H9 (cell line): Measurements from ENCODE around the gene MRPS34. TPM values are rescaled to one million over a fixed set of nuclear protein-coding genes. Genes with fewer than 3 reads are reported as not detected.
A peak's percentile ranks its signal among the peaks of the same experiment; 100 is the strongest.

Experiments used
- DNase-seq: peaks from one replicate; pipeline ENCODE4 v3.0.0-alpha.2; 2017
- H2AFZ ChIP-seq: one replicate; pipeline ENCODE4 v1.6.1; 2013; ENCODE audit warnings: mild to moderate bottlenecking, low read length, control low read depth, moderate library complexity
- H2AK5ac ChIP-seq: 2 replicates; pipeline ENCODE4 v1.6.1; 2013; ENCODE audit warnings: low read length, control low read depth, mixed read lengths; ENCODE audit not compliant: insufficient read length
- H2BK120ac ChIP-seq: one replicate; pipeline ENCODE4 v1.6.1; 2013; ENCODE audit warnings: low read depth, mild to moderate bottlenecking, low read length, control low read depth, inconsistent platforms; ENCODE audit not compliant: poor library complexity, severe bottlenecking
- H2BK12ac ChIP-seq: 2 replicates; pipeline ENCODE4 v1.6.1; 2013; ENCODE audit warnings: low read length, control low read depth, mixed read lengths, low read depth; ENCODE audit not compliant: insufficient read length
- H2BK15ac ChIP-seq: 2 replicates; pipeline ENCODE4 v1.6.1; 2013; ENCODE audit warnings: low read depth, low read length, control low read depth
- H2BK20ac ChIP-seq: one replicate; pipeline ENCODE4 v1.6.1; 2013; ENCODE audit warnings: low read depth, mild to moderate bottlenecking, low read length, control low read depth, inconsistent platforms; ENCODE audit not compliant: poor library complexity, severe bottlenecking
- H2BK5ac ChIP-seq: 2 replicates; pipeline ENCODE4 v1.6.1; 2013; ENCODE audit warnings: low read length, control low read depth, mixed read lengths; ENCODE audit not compliant: insufficient read length
- H3K14ac ChIP-seq: 2 replicates; pipeline ENCODE4 v1.6.1; 2013; ENCODE audit warnings: low read length, control low read depth; ENCODE audit not compliant: insufficient read depth
- H3K18ac ChIP-seq: 2 replicates; pipeline ENCODE4 v1.6.1; 2013; ENCODE audit warnings: low read depth, mild to moderate bottlenecking, mixed read lengths, low read length, control low read depth; ENCODE audit not compliant: insufficient read length
- H3K23ac ChIP-seq: 2 replicates; pipeline ENCODE4 v1.6.1; 2013; ENCODE audit warnings: low read length, control low read depth, mixed read lengths, low read depth; ENCODE audit not compliant: insufficient read length
- H3K23me2 ChIP-seq: 2 replicates; pipeline ENCODE4 v1.6.1; 2013; ENCODE audit warnings: low read depth, mild to moderate bottlenecking, mixed read lengths, low read length, control low read depth; ENCODE audit not compliant: insufficient read length, poor library complexity, severe bottlenecking
- H3K27ac ChIP-seq: 2 replicates; pipeline ENCODE4 v1.5.1; 2013; ENCODE audit warnings: low read length, control low read depth, mixed read lengths, low read depth; ENCODE audit not compliant: insufficient read length
- H3K27me3 ChIP-seq: 2 replicates; pipeline ENCODE4 v1.6.1; 2013; ENCODE audit warnings: low read length, control low read depth, inconsistent platforms; ENCODE audit not compliant: insufficient read depth
- H3K4ac ChIP-seq: 2 replicates; pipeline ENCODE4 v1.6.1; 2013; ENCODE audit warnings: low read depth, mild to moderate bottlenecking, control low read depth, inconsistent platforms, low read length, moderate library complexity
- H3K4me1 ChIP-seq: 2 replicates; pipeline ENCODE4 v1.6.1; 2013; ENCODE audit warnings: low read length, control low read depth, inconsistent platforms; ENCODE audit not compliant: insufficient read depth
- H3K4me2 ChIP-seq: 2 replicates; pipeline ENCODE4 v1.6.1; 2013; ENCODE audit warnings: low read length, control low read depth, mixed read lengths; ENCODE audit not compliant: insufficient read length, insufficient read depth
- H3K56ac ChIP-seq: 2 replicates; pipeline ENCODE4 v1.6.1; 2013; ENCODE audit warnings: low read depth, mild to moderate bottlenecking, mixed read lengths, low read length, control low read depth; ENCODE audit not compliant: insufficient read length
- H3K79me1 ChIP-seq: 2 replicates; pipeline ENCODE4 v1.6.1; 2013; ENCODE audit warnings: low read depth, mild to moderate bottlenecking, moderate library complexity, low read length, control low read depth, inconsistent platforms; ENCODE audit not compliant: insufficient read depth, poor library complexity, severe bottlenecking
- H3K79me2 ChIP-seq: 2 replicates; pipeline ENCODE4 v1.6.1; 2013; ENCODE audit warnings: low read length, control low read depth, inconsistent platforms; ENCODE audit not compliant: insufficient read depth
- H3K9ac ChIP-seq: 2 replicates; pipeline ENCODE4 v1.6.1; 2013; ENCODE audit warnings: low read length, control low read depth, mixed read lengths; ENCODE audit not compliant: insufficient read length; ENCODE audit errors: extremely low read depth
- H3K9me3 ChIP-seq: one replicate; pipeline ENCODE4 v1.6.1; 2013; ENCODE audit warnings: low read depth, low read length, inconsistent platforms; ENCODE audit not compliant: control insufficient read depth
- H3T11ph ChIP-seq: one replicate; pipeline ENCODE4 v1.6.1; 2013; ENCODE audit warnings: mild to moderate bottlenecking, low read length, control low read depth, inconsistent platforms
- H4K20me1 ChIP-seq: one replicate; pipeline ENCODE4 v1.6.1; 2013; ENCODE audit not compliant: control insufficient read depth, insufficient read length, insufficient read depth
- H4K5ac ChIP-seq: 2 replicates; pipeline ENCODE4 v1.6.1; 2013; ENCODE audit warnings: low read depth, mild to moderate bottlenecking, mixed read lengths, low read length, control low read depth; ENCODE audit not compliant: insufficient read length
- H4K8ac ChIP-seq: replicated peaks from 2 replicates; pipeline ENCODE4 v1.6.1; 2013; ENCODE audit warnings: low read length, control low read depth, mixed read lengths, low read depth; ENCODE audit not compliant: insufficient read length
- H4K91ac ChIP-seq: 2 replicates; pipeline ENCODE4 v1.6.1; 2013; ENCODE audit warnings: low read depth, mild to moderate bottlenecking, moderate library complexity, mixed read lengths, low read length, control low read depth; ENCODE audit not compliant: insufficient read length
- H3K27ac Mint-ChIP-seq, 3 experiments: 2 replicates in 2 of 3; 3 replicates in 1 of 3; pipeline ENCODE4 v1.8.0; 2020 to 2021; ENCODE audit warnings: mixed read lengths in 3 of 3, mild to moderate bottlenecking in 1 of 3, moderate library complexity in 1 of 3
- H3K27me3 Mint-ChIP-seq: 2 replicates; pipeline ENCODE4 v1.8.0; 2021; ENCODE audit warnings: low read depth, mild to moderate bottlenecking, moderate library complexity, mixed read lengths
- H3K36me3 Mint-ChIP-seq, 3 experiments: 2 replicates in 2 of 3; 3 replicates in 1 of 3; pipeline ENCODE4 v1.8.0; 2020 to 2021; ENCODE audit warnings: low read depth in 3 of 3, mixed read lengths in 3 of 3; ENCODE audit not compliant: insufficient read depth in 1 of 3
- H3K4me1 Mint-ChIP-seq, 2 experiments: 2 replicates each; pipeline ENCODE4 v1.8.0; 2020; ENCODE audit warnings: mixed read lengths in 2 of 2
- H3K4me3 Mint-ChIP-seq, 2 experiments: 2 replicates in 1 of 2; 3 replicates in 1 of 2; pipeline ENCODE4 v1.8.0; 2020 to 2021; ENCODE audit warnings: mild to moderate bottlenecking in 2 of 2, mixed read lengths in 2 of 2, moderate library complexity in 1 of 2
- H3K9me3 Mint-ChIP-seq, 2 experiments: 2 replicates in 1 of 2; 3 replicates in 1 of 2; pipeline ENCODE4 v1.8.0; 2020; ENCODE audit warnings: mild to moderate bottlenecking in 2 of 2, mixed read lengths in 2 of 2, moderate library complexity in 1 of 2
- WGBS: extraction: QIAGEN DNeasy Blood & Tissue Kit; methylation state at CpG from one replicate; pipeline ENCODE4 v1.1.7; 2013; ENCODE audit warnings: missing lambda C conversion rate, low lambda C conversion rate, mixed read lengths; ENCODE audit not compliant: insufficient read length; ENCODE audit errors: extremely low coverage; 5-methylcytosine and 5-hydroxymethylcytosine counted together
- total RNA-seq: library from RNA; stranded (reverse); gene quantifications from 2 replicates; pipeline ENCODE4 v1.2.1, GENCODE V29; 2021
- TF ChIP-seq, protein P1 (sequence below): fragments of 200-600 bp; sonication (generic); conservative IDR thresholded peaks from 3 replicates; pipeline ENCODE4 v1.8.0; 2021; ENCODE audit warnings: antibody characterized with exemption, mild to moderate bottlenecking

Gene MRPS34
- total RNA-seq, 1 experiment from 2014 or later: 205 TPM

DNA sequence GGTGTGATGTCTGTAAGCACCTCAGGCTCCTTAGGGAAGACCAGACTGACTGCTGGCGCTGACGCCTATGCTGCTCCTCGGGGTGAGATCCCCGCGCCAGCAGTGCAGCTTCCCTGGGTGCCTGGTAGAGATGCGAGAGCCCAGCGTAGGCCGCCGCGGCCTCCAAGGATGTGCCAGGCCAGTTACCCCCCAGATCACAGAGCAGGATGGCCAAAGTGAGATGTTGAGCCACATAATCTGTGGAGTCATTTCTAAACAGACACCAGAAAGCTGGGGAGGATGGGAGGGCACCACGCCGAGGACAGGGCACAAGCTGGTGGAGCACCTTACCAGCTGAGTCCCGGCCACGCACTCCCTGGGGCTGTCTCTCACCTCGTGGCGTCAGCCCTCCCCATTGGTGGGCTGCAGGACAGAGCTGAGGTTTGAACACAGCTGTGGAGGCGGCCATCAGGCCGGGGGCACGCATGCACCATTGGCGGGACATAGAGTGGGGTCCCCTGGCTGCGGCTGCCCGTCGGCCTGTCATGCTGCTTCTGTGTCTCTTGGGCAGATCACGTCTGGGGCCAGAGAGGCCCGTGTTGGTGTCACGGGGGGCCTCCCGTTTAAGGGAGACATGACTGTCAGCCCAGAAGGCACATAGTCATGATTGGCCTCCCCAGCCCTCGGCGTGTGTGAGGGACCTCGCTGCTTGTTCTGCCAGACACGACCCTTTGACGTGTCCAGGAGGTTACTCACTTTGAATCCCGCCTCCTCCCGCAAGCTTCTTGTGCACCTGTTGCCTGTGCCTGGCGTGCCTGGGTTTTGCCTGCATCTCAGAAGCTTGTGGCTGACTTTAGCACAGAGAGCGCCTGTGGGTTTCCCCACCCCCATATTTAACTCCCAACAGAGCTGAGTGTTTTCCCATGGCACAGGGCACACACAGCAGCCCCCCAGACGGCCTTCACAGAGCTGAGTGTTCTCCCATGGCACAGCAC is 45.0 kb downstream of the MRPS34 start:
- peak overlapping the region in 1 of 3 experiments; percentile 61; a peak in 3 of 7 replicates for H3K27ac Mint-ChIP-seq

More for the DNA sequence above, 45.0 kb downstream of the MRPS34 start:
- Histone ChIP-seq H4K20me1 (no peaks in the 10 kb centered on the region), H3K79me1 (no peaks in the 10 kb centered on the region), H3K27ac (no peak overlapping the region), H3K23me2 (no peaks in the 10 kb centered on the region), H4K8ac (peak overlapping the region; percentile 2), H4K91ac (no peak overlapping the region), H3K9ac (no peak overlapping the region), H4K5ac (no peak overlapping the region), H3K4ac (no peak overlapping the region), H2BK120ac (no peak overlapping the region), H2BK5ac (no peak overlapping the region), H3K79me2 (no peaks in the 10 kb centered on the region), H3K23ac (no peak overlapping the region), H3K27me3 (no peaks in the 10 kb centered on the region), H3K56ac (no peak overlapping the region), H2AK5ac (no peak overlapping the region), H2BK15ac (no peak overlapping the region), H3K4me2 (no peak overlapping the region), H3T11ph (no peak overlapping the region), H2BK20ac (no peak overlapping the region), H2AFZ (no peak overlapping the region), H3K18ac (no peak overlapping the region), H3K14ac (no peak overlapping the region; the same call in 1 of the 2 replicates), H3K4me1 (no peaks in the 10 kb centered on the region), H2BK12ac (no peak overlapping the region), H3K9me3 (no peaks in the 10 kb centered on the region)
- WGBS: no CpG with 5 or more reads among the region's 37 CpGs
- TF ChIP-seq, protein P1, sequence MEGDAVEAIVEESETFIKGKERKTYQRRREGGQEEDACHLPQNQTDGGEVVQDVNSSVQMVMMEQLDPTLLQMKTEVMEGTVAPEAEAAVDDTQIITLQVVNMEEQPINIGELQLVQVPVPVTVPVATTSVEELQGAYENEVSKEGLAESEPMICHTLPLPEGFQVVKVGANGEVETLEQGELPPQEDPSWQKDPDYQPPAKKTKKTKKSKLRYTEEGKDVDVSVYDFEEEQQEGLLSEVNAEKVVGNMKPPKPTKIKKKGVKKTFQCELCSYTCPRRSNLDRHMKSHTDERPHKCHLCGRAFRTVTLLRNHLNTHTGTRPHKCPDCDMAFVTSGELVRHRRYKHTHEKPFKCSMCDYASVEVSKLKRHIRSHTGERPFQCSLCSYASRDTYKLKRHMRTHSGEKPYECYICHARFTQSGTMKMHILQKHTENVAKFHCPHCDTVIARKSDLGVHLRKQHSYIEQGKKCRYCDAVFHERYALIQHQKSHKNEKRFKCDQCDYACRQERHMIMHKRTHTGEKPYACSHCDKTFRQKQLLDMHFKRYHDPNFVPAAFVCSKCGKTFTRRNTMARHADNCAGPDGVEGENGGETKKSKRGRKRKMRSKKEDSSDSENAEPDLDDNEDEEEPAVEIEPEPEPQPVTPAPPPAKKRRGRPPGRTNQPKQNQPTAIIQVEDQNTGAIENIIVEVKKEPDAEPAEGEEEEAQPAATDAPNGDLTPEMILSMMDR: no peak
- Mint-ChIP-seq H3K4me1 (peaks cover 0 to 4% of the 10 kb centered on the region in 2 experiments; a peak in 2 of 4 replicates), H3K9me3 (no peaks in the 10 kb centered on the region), H3K27me3 (no peaks in the 10 kb centered on the region), H3K36me3 (peaks cover 2 to 22% (median 20%) of the 10 kb centered on the region in 3 experiments; a peak in 6 of 7 replicates), H3K4me3 (no peak overlapping the region)
- DNase-seq: no peak
